CD4-positive, alpha-beta T cell treated with Interleukin-17A for 1 hour (primary cell): Measurements from ENCODE around the gene TFPI.
A peak's percentile ranks its signal among the peaks of the same experiment; 100 is the strongest.

Source experiments
- DNase-seq: peaks from one replicate; pipeline ENCODE4 v3.0.0-alpha.2; 2020

Gene TFPI

GRCh38 chr2:187461294-187462261 is 92.7 kb downstream of the TFPI start:
- DNase-seq, result no peak

- DNase-seq, result no peak
These were observed 95.0 kb downstream of the TFPI start for GRCh38 chr2:187459256-187459655.

GRCh38 chr2:187453078-187453641 is 101.1 kb downstream of the TFPI start:
- peak; percentile 2 for DNase-seq

GRCh38 chr2:187451510-187451909 is 102.7 kb downstream of the TFPI start:
- DNase-seq, result no peak

- no peak for DNase-seq
These were observed 106.9 kb downstream of the TFPI start for GRCh38 chr2:187447336-187447735.

- no peak for DNase-seq
These were observed 107.5 kb downstream of the TFPI start for GRCh38 chr2:187446711-187447110.

- no peak for DNase-seq
These were observed 109.2 kb downstream of the TFPI start for GRCh38 chr2:187445051-187445450.

- DNase-seq, result no peak
These were observed 111.5 kb downstream of the TFPI start for GRCh38 chr2:187442778-187443177.

- no peak for DNase-seq
These were observed 111.9 kb downstream of the TFPI start for GRCh38 chr2:187442378-187442777.

- DNase-seq, result no peak
These were observed 114.0 kb downstream of the TFPI start for GRCh38 chr2:187440101-187440675.

- no peak for DNase-seq
These were observed 115.8 kb downstream of the TFPI start for GRCh38 chr2:187438455-187438854.

- DNase-seq, result no peak
These were observed 118.5 kb downstream of the TFPI start for GRCh38 chr2:187435756-187436155.

- no peak for DNase-seq
These were observed 119.2 kb downstream of the TFPI start for GRCh38 chr2:187435078-187435477.

GRCh38 chr2:187434342-187434785 is 119.9 kb downstream of the TFPI start:
- DNase-seq, result no peak

GRCh38 chr2:187431911-187432310 is 122.3 kb downstream of the TFPI start:
- no peak for DNase-seq

- no peak for DNase-seq
These were observed 124.2 kb downstream of the TFPI start for GRCh38 chr2:187429989-187430388.

- no peak for DNase-seq
These were observed 130.1 kb downstream of the TFPI start for GRCh38 chr2:187424146-187424545.

- no peak for DNase-seq
These were observed 132.0 kb downstream of the TFPI start for GRCh38 chr2:187422282-187422681.

- no peak for DNase-seq
These were observed 132.7 kb downstream of the TFPI start for GRCh38 chr2:187421519-187421918.

GRCh38 chr2:187419808-187420207 is 134.4 kb downstream of the TFPI start:
- no peak for DNase-seq

- no peak for DNase-seq
These were observed 138.8 kb downstream of the TFPI start for GRCh38 chr2:187415449-187415848.
